H1 (cell line): ENCODE measurements around the gene MRPL42. TPM values are rescaled to one million over a fixed set of nuclear protein-coding genes. Genes with fewer than 3 reads are reported as not detected.
"Not testable (repeated sequence)": the region's sequence is repeated elsewhere in the genome, so short reads cannot be mapped to it uniquely, and the experiment has no call there.

ENCODE experiments used
- CTCF ChIA-PET: fragments of 300-600 bp; sonication (Branson Sonifier 250); formaldehyde crosslinking; loops from one replicate; lab custom pipeline; 2021; ENCODE audit not compliant: partially characterized antibody; lab: Charles Lee
- POLR2A ChIA-PET: fragments of 300-600 bp; sonication (Branson Sonifier 250); formaldehyde crosslinking; loops from one replicate; lab custom pipeline; 2021; ENCODE audit warnings: inconsistent platforms; ENCODE audit not compliant: partially characterized antibody; lab: Charles Lee
- DNase-seq, 2 experiments: peaks; one replicate each; pipeline versions ENCODE4 v3.0.0 to v3.0.0-alpha.2; 2010 to 2022; ENCODE audit warnings: low spot score in 2 of 2, low read depth in 1 of 2, mixed read lengths in 1 of 2
- FAIRE-seq: peaks from 2 replicates; lab custom pipeline; 2011; peaks lifted over from hg19 to GRCh38; lab: Jason Lieb, UNC
- H2AFZ ChIP-seq: 2 replicates; pipeline ENCODE4 v1.8.1; 2012; ENCODE audit warnings: low read length, inconsistent platforms
- H2AK5ac ChIP-seq: 2 replicates; pipeline ENCODE4 v1.6.1; 2013; ENCODE audit warnings: low read depth, low read length
- H2BK120ac ChIP-seq: replicated peaks from 2 replicates; pipeline ENCODE3; 2013; ENCODE audit warnings: low read depth, low read length, inconsistent platforms
- H2BK12ac ChIP-seq: 2 replicates; pipeline ENCODE4 v1.6.1; 2013; ENCODE audit warnings: low read depth, low read length
- H2BK15ac ChIP-seq: 2 replicates; pipeline ENCODE4 v1.6.1; 2013; ENCODE audit warnings: low read length
- H2BK20ac ChIP-seq: 2 replicates; pipeline ENCODE4 v1.6.1; 2013; ENCODE audit warnings: low read length
- H2BK5ac ChIP-seq: 2 replicates; pipeline ENCODE4 v1.6.1; 2013; ENCODE audit warnings: low read depth, low read length
- H3K14ac ChIP-seq: 2 replicates; pipeline ENCODE4 v1.6.1; 2013; ENCODE audit warnings: inconsistent platforms; ENCODE audit not compliant: insufficient read length
- H3K18ac ChIP-seq: 2 replicates; pipeline ENCODE4 v1.6.1; 2013; ENCODE audit warnings: low read length; ENCODE audit errors: extremely low read depth
- H3K23ac ChIP-seq: 2 replicates; pipeline ENCODE4 v1.6.1; 2013; ENCODE audit warnings: inconsistent platforms; ENCODE audit not compliant: insufficient read length
- H3K23me2 ChIP-seq: 2 replicates; pipeline ENCODE4 v1.6.1; 2013; ENCODE audit warnings: low read depth, low read length
- H3K27ac ChIP-seq: 2 replicates; pipeline ENCODE4 v1.6.1; 2011; ENCODE audit warnings: low read depth, low read length, inconsistent platforms
- H3K27me3 ChIP-seq, 4 experiments: replicated peaks in 1 of 4; 1 replicate in 1 of 4; 2 replicates in 3 of 4; pipeline versions ENCODE4 v1.6.1 to v1.8.1; 2011 to 2013; ENCODE audit warnings: low read length in 3 of 4, mild to moderate bottlenecking in 3 of 4, inconsistent platforms in 2 of 4, mixed read lengths in 2 of 4, moderate library complexity in 1 of 4; ENCODE audit not compliant: control insufficient read depth in 3 of 4, insufficient read depth in 3 of 4; ENCODE audit errors: extremely low read depth in 1 of 4
- H3K36me3 ChIP-seq, 4 experiments: 2 replicates each; pipeline versions ENCODE4 v1.6.1 to v1.8.1; 2011 to 2013; ENCODE audit warnings: mild to moderate bottlenecking in 4 of 4, low read length in 3 of 4, moderate library complexity in 2 of 4, control low read depth in 1 of 4, inconsistent platforms in 1 of 4; ENCODE audit not compliant: insufficient read depth in 4 of 4, control insufficient read depth in 2 of 4
- H3K4ac ChIP-seq: replicated peaks from 2 replicates; pipeline ENCODE3; 2013; ENCODE audit warnings: low read length, low read depth, mixed read lengths, inconsistent platforms; ENCODE audit not compliant: insufficient read length
- H3K4me1 ChIP-seq, 4 experiments: replicated peaks in 1 of 4; 1 replicate in 1 of 4; 2 replicates in 3 of 4; pipeline versions ENCODE4 v1.6.1 to v1.8.1; 2011 to 2013; ENCODE audit warnings: low read length in 3 of 4, inconsistent platforms in 2 of 4, mixed read lengths in 1 of 4; ENCODE audit not compliant: insufficient read depth in 4 of 4, control insufficient read depth in 3 of 4
- H3K4me2 ChIP-seq, 2 experiments: 2 replicates each; pipeline versions ENCODE4 v1.6.1 to v1.8.1; 2011 to 2013; ENCODE audit warnings: low read depth in 2 of 2, low read length in 2 of 2, control low read depth in 1 of 2, inconsistent platforms in 1 of 2, mild to moderate bottlenecking in 1 of 2; ENCODE audit not compliant: insufficient read depth in 1 of 2
- H3K4me3 ChIP-seq, 4 experiments: fragments of 200-600, 300-600 bp in 1 of 4; sonication (generic), shearing (Covaris generic), sonication (Bioruptor Twin) in 1 of 4; 2 replicates each; pipeline versions ENCODE4 v1.5.1 to v1.8.1; 2011 to 2016; ENCODE audit warnings: low read length in 4 of 4, low read depth in 3 of 4, control low read depth in 2 of 4, inconsistent platforms in 2 of 4, mild to moderate bottlenecking in 2 of 4, mixed read lengths in 1 of 4, moderate library complexity in 1 of 4; ENCODE audit not compliant: insufficient read depth in 2 of 4; ENCODE audit errors: extremely low read depth in 1 of 4
- H3K56ac ChIP-seq: replicated peaks from 2 replicates; pipeline ENCODE3; 2013; ENCODE audit warnings: low read depth, mild to moderate bottlenecking, mixed read lengths, low read length, inconsistent platforms; ENCODE audit not compliant: insufficient read length
- H3K79me1 ChIP-seq: 2 replicates; pipeline ENCODE4 v1.6.1; 2013; ENCODE audit warnings: low read depth, low read length, control low read depth
- H3K79me2 ChIP-seq, 2 experiments: 2 replicates each; pipeline versions ENCODE4 v1.6.1 to v1.8.1; 2012 to 2013; ENCODE audit warnings: low read length in 2 of 2, mild to moderate bottlenecking in 2 of 2, inconsistent platforms in 1 of 2; ENCODE audit not compliant: insufficient read depth in 2 of 2, control insufficient read depth in 1 of 2
- H3K9ac ChIP-seq, 4 experiments: replicated peaks in 1 of 4; 1 replicate in 1 of 4; 2 replicates in 3 of 4; pipeline versions ENCODE4 v1.6.1 to v1.8.1; 2011 to 2013; ENCODE audit warnings: low read depth in 3 of 4, low read length in 3 of 4, control low read depth in 2 of 4, mild to moderate bottlenecking in 2 of 4, moderate library complexity in 2 of 4, inconsistent platforms in 1 of 4; ENCODE audit errors: extremely low read depth in 1 of 4
- H3K9me3 ChIP-seq, 2 experiments: 2 replicates each; pipeline versions ENCODE4 v1.6.1 to v1.8.1; 2012 to 2013; ENCODE audit warnings: mild to moderate bottlenecking in 2 of 2, moderate library complexity in 2 of 2, control low read depth in 1 of 2, inconsistent platforms in 1 of 2, low read depth in 1 of 2, low read length in 1 of 2, mixed read lengths in 1 of 2; ENCODE audit not compliant: insufficient read depth in 2 of 2
- H4K20me1 ChIP-seq, 2 experiments: replicated peaks in 1 of 2; 2 replicates each; pipeline versions ENCODE3 to v1.8.1; 2011 to 2013; ENCODE audit warnings: inconsistent platforms in 2 of 2, low read length in 2 of 2, mild to moderate bottlenecking in 1 of 2; ENCODE audit not compliant: insufficient read depth in 2 of 2, control insufficient read depth in 1 of 2
- H4K5ac ChIP-seq: 2 replicates; pipeline ENCODE4 v1.6.1; 2013; ENCODE audit warnings: low read length, low read depth, mixed read lengths, inconsistent platforms; ENCODE audit not compliant: insufficient read length
- H4K8ac ChIP-seq: 2 replicates; pipeline ENCODE4 v1.8.0; 2013; ENCODE audit warnings: mild to moderate bottlenecking, moderate library complexity, low read length, inconsistent platforms; ENCODE audit not compliant: insufficient read depth; ENCODE audit errors: extremely low read depth
- H4K91ac ChIP-seq: replicated peaks from 2 replicates; pipeline ENCODE3; 2013; ENCODE audit warnings: low read length, mixed read lengths, inconsistent platforms; ENCODE audit not compliant: insufficient read length
- WGBS, 2 experiments: shearing (Covaris generic) in 1 of 2; methylation state at CpG; one replicate each; pipeline versions ENCODE4 v1.1.6 to v1.1.7; 2013 to 2015; ENCODE audit warnings: low lambda C conversion rate in 2 of 2, mixed read lengths in 2 of 2, inconsistent platforms in 1 of 2, low coverage in 1 of 2, missing lambda C conversion rate in 1 of 2; ENCODE audit not compliant: insufficient replicate concordance in 2 of 2, insufficient coverage in 1 of 2, insufficient read length in 1 of 2; ENCODE audit errors: extremely low coverage in 1 of 2, missing lambda C conversion rate in 1 of 2; 5-methylcytosine and 5-hydroxymethylcytosine counted together
- polyA plus RNA-seq, 7 experiments: library from polyadenylated mRNA; depleted of rRNA in 3 of 7; stranded (reverse) in 5 of 7; unstranded in 2 of 7; fragments of >200 nt in 5 of 7; fragments of 200-250 nt in 2 of 7; gene quantifications; 1 replicate in 5 of 7; 2 replicates in 1 of 7; 4 replicates in 1 of 7; pipeline versions ENCODE4 v1.2.1 to v1.2.3, GENCODE V29; 2011 to 2013; ENCODE audit warnings: missing spikeins in 2 of 7, mixed read lengths in 2 of 7
- total RNA-seq: library from RNA; stranded (reverse); fragmentation: NEBNext Ultra II Directional; extraction: Animal tissue kit (Norgen Biotek cat#: 25700); gene quantifications from 2 replicates; pipeline ENCODE4 v1.2.1, GENCODE V29; 2021

The MRPL42 gene
- total and polyA plus RNA-seq, 2 of the 8 experiments (the other 6 are each of a cell fraction or from before 2014, with no cell fraction given) = 110 to 176 TPM

DNA sequence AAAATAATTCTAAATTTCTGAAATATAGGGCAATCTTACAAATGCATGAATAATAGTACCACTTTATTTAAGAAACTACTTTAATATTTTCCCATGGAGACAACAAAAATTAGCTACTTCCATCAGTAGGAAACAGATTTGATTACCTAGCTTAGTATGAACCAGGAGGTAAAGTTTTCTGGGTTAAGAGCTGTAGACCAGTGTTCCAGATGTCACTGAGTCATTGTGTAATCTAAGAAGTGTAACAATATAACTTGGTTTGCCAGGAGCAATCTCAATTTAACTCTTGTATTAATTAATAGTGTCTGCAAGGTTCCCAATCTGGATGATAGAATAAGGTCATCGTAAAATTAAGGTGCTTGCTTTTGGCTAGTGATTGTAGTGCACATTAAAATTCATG is 31.5 kb downstream of the MRPL42 start:
- H2BK20ac ChIP-seq, H3K18ac ChIP-seq, H4K5ac ChIP-seq, H3K4me2 ChIP-seq, H3K23me2 ChIP-seq, H3K27ac ChIP-seq, H2BK5ac ChIP-seq, H3K9me3 ChIP-seq, H3K79me2 ChIP-seq, H4K20me1 ChIP-seq, POLR2A ChIA-PET, H2AFZ ChIP-seq, H3K4me1 ChIP-seq, H3K14ac ChIP-seq, H2BK12ac ChIP-seq, H4K91ac ChIP-seq, H4K8ac ChIP-seq, H3K79me1 ChIP-seq, H3K4ac ChIP-seq, CTCF ChIA-PET, H3K4me3 ChIP-seq, DNase-seq, H3K27me3 ChIP-seq, H3K9ac ChIP-seq, H2BK120ac ChIP-seq, H3K23ac ChIP-seq, H2BK15ac ChIP-seq, H3K56ac ChIP-seq, H2AK5ac ChIP-seq: not testable (repeated sequence)
- WGBS, 2 experiments = no CpG with 5 or more reads among the region's 1 CpG
- peak; percentile 45 for FAIRE-seq
- peaks cover 8 to 43% (median 13%) of the 10 kb centered on the region in 4 experiments; a peak in 6 of 8 replicates for H3K36me3 ChIP-seq
